Esophagus squamous epithelium (tissue), 4 donors: Measurements from ENCODE around the gene ANXA9.

Experiments used
- POLR2A ChIP-seq, 4 donors: fragments of 450-650 bp; IDR thresholded peaks; one replicate each; pipeline ENCODE4 v1.6.1; 2017; ENCODE audit warnings: antibody characterized with exemption in 4 of 4, mild to moderate bottlenecking in 4 of 4, moderate library complexity in 3 of 4
- TF ChIP-seq, protein P1 (sequence below), 6 experiments: fragments of 450-650 bp in 4 of 6; fragments of 200-600 bp in 2 of 6; sonication (generic) in 2 of 6; IDR thresholded peaks; one replicate each; pipeline ENCODE4 v1.5.1; 2016 to 2019; ENCODE audit warnings: antibody characterized with exemption in 6 of 6, mild to moderate bottlenecking in 4 of 6, moderate library complexity in 4 of 6

DNA sequence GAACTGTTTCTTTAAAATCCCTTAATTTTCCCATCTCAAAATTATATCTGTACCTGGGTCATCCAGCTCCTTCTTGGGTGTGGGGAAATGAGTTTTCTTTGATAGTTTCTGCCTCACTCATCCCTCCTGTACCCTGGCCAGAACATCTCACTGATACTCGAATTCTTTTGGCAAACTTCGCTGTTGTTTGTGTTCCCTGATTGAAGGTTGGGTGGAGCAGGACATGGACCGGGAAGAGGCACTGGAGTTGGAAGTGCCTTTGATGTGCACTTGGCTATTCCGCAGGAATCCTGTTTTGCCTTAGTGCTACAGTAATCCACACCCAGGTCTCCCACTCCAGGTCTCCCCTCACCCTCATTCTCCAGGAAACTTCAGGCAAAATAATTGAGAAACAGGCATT lies 13.4 kb downstream of the ANXA9 start:
- TF ChIP-seq, protein P1, sequence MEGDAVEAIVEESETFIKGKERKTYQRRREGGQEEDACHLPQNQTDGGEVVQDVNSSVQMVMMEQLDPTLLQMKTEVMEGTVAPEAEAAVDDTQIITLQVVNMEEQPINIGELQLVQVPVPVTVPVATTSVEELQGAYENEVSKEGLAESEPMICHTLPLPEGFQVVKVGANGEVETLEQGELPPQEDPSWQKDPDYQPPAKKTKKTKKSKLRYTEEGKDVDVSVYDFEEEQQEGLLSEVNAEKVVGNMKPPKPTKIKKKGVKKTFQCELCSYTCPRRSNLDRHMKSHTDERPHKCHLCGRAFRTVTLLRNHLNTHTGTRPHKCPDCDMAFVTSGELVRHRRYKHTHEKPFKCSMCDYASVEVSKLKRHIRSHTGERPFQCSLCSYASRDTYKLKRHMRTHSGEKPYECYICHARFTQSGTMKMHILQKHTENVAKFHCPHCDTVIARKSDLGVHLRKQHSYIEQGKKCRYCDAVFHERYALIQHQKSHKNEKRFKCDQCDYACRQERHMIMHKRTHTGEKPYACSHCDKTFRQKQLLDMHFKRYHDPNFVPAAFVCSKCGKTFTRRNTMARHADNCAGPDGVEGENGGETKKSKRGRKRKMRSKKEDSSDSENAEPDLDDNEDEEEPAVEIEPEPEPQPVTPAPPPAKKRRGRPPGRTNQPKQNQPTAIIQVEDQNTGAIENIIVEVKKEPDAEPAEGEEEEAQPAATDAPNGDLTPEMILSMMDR (IDR thresholded peaks at IDR 0.05) = no peak
- no peak for TF ChIP-seq POLR2A (IDR thresholded peaks at IDR 0.05)
